HL-60 (cell line): ENCODE data around the gene GCLC.

Source experiments
- DNase-seq, 2 experiments: peaks; one replicate each; pipeline ENCODE4 v3.0.0-alpha.2; 2010 to 2020; ENCODE audit warnings: low read depth in 1 of 2, low spot score in 1 of 2
- H3K27ac ChIP-seq: fragments of 250-450 bp; sonication (Bioruptor Pico); replicated peaks from 2 replicates; pipeline ENCODE4 v1.5.1; 2020; ENCODE audit warnings: mild to moderate bottlenecking, moderate library complexity
- H3K27me3 ChIP-seq: fragments of 250-450 bp; sonication (Bioruptor Pico); 2 replicates; pipeline ENCODE4 v1.5.1; 2021; ENCODE audit warnings: mild to moderate bottlenecking, moderate library complexity; ENCODE audit not compliant: insufficient read depth, poor library complexity, severe bottlenecking
- H3K4me3 ChIP-seq: replicated peaks from 2 replicates; pipeline ENCODE4 v1.5.1; 2011; ENCODE audit warnings: mild to moderate bottlenecking, control low read depth, low read length; ENCODE audit not compliant: insufficient read depth
- GABPA ChIP-seq: IDR thresholded peaks from 2 replicates; pipeline ENCODE4 v1.6.1; 2012; ENCODE audit warnings: low read depth
- POLR2AphosphoS5 ChIP-seq: IDR thresholded peaks from 2 replicates; pipeline ENCODE4 v1.6.1; 2012; ENCODE audit warnings: low read depth
- SPI1 ChIP-seq: IDR thresholded peaks from 2 replicates; pipeline ENCODE4 v1.6.1; 2012; ENCODE audit warnings: low read depth, mild to moderate bottlenecking, borderline replicate concordance
- TF ChIP-seq, protein P1 (sequence below): IDR thresholded peaks from one replicate; pipeline ENCODE4 v1.5.1; 2011; ENCODE audit warnings: low read length, control low read depth, inconsistent platforms; ENCODE audit not compliant: insufficient read depth
- TF ChIP-seq, protein P2 (sequence below): IDR thresholded peaks from 2 replicates; pipeline ENCODE4 v1.6.1; 2012; ENCODE audit warnings: low read depth; ENCODE audit not compliant: insufficient replicate concordance

Gene GCLC

DNA sequence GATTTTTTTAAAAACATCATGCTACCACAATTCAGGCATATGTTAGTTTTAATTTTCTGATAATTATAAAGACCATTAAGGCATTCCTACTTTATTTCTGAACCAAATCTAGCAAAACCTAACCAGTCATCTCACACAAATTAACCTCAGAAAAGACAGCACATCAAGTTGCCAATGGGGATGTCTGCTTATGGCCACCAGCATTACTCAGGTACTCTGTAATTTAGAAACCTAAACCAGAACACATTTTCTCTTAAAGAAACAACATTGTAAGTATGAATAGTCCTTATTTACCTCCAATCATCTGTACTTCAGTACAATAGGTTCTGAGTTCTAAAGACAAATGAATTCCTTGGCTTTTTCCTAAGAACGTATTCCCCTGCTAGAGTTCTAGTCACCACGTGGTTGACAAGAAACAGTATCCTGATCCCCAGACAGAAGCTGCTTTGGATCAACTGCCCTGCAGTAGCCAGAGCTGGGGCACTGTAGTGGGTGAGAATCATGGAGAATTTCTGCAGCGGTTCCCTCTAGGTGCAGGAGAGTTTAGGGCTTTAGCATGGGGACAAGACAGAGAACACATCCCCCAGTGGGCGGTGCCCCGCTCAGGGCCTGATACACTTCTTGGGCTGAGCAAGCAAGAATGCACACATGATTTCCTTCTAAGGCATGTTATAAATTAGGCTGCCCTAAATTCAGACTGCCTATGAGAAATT, 15.4 kb downstream of the GCLC start:
- no peaks in the 10 kb centered on the region for H3K27me3 ChIP-seq
- DNase-seq: no peak
- H3K4me3 ChIP-seq: no peak overlapping the region
- TF ChIP-seq, protein P1, sequence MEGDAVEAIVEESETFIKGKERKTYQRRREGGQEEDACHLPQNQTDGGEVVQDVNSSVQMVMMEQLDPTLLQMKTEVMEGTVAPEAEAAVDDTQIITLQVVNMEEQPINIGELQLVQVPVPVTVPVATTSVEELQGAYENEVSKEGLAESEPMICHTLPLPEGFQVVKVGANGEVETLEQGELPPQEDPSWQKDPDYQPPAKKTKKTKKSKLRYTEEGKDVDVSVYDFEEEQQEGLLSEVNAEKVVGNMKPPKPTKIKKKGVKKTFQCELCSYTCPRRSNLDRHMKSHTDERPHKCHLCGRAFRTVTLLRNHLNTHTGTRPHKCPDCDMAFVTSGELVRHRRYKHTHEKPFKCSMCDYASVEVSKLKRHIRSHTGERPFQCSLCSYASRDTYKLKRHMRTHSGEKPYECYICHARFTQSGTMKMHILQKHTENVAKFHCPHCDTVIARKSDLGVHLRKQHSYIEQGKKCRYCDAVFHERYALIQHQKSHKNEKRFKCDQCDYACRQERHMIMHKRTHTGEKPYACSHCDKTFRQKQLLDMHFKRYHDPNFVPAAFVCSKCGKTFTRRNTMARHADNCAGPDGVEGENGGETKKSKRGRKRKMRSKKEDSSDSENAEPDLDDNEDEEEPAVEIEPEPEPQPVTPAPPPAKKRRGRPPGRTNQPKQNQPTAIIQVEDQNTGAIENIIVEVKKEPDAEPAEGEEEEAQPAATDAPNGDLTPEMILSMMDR: no peak
- no peak for TF ChIP-seq GABPA
- no peak overlapping the region for H3K27ac ChIP-seq

DNA sequence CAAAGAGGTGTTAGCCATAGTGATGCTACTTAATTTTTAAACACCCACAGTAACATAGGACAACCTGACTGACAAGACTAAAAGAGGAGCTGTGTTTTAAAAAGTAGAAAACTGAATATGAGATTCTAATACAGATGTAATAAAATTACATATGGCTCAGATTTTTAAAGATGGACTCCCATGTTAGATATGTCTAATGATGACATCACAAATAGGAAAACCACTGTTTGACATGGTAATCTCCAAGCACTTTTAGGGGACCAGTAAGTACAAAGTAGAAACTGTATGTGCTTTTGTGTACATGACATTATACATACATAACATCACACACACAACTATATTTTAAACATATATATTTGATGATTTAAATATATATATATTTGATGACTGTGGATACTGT, 16.8 kb downstream of the GCLC start:
- TF ChIP-seq POLR2AphosphoS5: no peak
- H3K27ac ChIP-seq: no peak overlapping the region
- no peak for DNase-seq
- no peaks in the 10 kb centered on the region for H3K27me3 ChIP-seq
- H3K4me3 ChIP-seq: no peak overlapping the region

- DNase-seq: no peak
- TF ChIP-seq SPI1: no peak
- no peak for TF ChIP-seq GABPA
- TF ChIP-seq, protein P2, sequence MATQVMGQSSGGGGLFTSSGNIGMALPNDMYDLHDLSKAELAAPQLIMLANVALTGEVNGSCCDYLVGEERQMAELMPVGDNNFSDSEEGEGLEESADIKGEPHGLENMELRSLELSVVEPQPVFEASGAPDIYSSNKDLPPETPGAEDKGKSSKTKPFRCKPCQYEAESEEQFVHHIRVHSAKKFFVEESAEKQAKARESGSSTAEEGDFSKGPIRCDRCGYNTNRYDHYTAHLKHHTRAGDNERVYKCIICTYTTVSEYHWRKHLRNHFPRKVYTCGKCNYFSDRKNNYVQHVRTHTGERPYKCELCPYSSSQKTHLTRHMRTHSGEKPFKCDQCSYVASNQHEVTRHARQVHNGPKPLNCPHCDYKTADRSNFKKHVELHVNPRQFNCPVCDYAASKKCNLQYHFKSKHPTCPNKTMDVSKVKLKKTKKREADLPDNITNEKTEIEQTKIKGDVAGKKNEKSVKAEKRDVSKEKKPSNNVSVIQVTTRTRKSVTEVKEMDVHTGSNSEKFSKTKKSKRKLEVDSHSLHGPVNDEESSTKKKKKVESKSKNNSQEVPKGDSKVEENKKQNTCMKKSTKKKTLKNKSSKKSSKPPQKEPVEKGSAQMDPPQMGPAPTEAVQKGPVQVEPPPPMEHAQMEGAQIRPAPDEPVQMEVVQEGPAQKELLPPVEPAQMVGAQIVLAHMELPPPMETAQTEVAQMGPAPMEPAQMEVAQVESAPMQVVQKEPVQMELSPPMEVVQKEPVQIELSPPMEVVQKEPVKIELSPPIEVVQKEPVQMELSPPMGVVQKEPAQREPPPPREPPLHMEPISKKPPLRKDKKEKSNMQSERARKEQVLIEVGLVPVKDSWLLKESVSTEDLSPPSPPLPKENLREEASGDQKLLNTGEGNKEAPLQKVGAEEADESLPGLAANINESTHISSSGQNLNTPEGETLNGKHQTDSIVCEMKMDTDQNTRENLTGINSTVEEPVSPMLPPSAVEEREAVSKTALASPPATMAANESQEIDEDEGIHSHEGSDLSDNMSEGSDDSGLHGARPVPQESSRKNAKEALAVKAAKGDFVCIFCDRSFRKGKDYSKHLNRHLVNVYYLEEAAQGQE: no peak
- TF ChIP-seq, protein P1: no peak
- no peak for TF ChIP-seq POLR2AphosphoS5
- Histone ChIP-seq H3K27me3 (no peaks in the 10 kb centered on the region), H3K27ac (no peak overlapping the region), H3K4me3 (no peak overlapping the region)
These were observed 17.6 kb downstream of the GCLC start for GRCh38 chr6:53527249-53527765.

DNA sequence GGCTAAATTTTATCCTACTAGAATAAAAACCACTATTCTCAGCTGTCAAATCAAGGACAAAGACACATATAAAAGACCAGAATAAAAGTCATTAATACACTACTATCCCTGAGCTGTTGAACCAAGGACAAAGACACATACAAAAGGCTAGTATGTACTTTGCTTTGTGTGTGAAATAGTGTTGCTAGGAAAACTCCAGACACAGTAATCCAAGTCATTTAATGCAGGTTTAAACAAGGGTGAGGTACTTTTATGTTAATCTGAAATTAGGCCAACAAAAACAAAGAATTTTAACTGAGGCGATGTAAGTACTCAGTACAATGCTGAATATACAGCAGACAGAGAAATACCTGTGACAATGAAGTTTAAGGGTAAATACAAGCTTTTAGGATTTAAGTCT, 18.9 kb downstream of the GCLC start:
- DNase-seq: no peak
- TF ChIP-seq POLR2AphosphoS5: no peak
- TF ChIP-seq, protein P1: no peak
- TF ChIP-seq, protein P2: no peak
- no peak for TF ChIP-seq SPI1
- TF ChIP-seq GABPA: no peak
- no peak overlapping the region for H3K4me3 ChIP-seq
- no peak overlapping the region for H3K27ac ChIP-seq
- H3K27me3 ChIP-seq: no peaks in the 10 kb centered on the region
